ENCODE data around the gene MRNIP.

Gene MRNIP, protein sequence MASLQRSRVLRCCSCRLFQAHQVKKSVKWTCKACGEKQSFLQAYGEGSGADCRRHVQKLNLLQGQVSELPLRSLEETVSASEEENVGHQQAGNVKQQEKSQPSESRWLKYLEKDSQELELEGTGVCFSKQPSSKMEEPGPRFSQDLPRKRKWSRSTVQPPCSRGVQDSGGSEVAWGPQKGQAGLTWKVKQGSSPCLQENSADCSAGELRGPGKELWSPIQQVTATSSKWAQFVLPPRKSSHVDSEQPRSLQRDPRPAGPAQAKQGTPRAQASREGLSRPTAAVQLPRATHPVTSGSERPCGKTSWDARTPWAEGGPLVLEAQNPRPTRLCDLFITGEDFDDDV

DNA sequence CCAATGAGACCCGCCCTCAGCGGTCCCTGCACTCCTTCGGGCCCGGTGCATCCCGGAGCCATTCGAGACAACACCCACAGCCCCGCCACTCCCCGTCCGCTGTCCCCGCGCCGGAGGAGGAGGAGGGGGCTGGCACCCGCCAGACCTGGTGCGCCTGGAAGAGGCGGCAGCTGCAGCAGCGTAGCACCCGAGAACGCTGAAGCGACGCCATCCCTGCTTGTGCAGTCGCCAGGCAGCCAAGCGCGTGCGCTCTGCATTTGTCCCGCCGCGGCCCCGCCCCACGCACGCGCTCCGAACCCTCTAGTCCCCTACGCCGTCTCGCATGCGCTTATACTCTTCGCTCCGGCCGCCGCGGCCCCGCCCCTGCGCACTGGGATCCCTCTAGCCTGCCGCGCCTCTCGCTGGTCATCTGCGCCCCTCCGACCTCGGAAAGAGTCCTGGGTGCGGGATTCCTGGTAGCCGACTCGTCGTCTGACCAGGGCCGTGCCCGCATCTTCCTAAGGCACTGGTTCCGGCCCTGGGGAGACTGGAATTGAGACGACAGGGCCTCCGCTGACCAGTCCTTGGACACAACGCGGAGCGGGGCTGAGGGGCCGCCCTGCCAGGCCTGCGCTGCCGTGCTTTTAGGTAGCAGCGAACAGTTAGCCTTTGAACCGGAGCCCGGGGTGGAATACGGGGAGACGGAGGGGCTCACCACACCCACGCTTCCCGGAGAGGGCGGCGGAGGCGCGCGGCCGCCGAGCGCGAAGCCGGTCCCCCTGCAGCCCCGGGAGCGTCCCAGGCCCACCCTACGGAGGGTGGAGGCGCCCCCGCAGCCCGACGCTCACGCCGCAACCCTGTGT is at the start of gene MRNIP:
Gene MRNIP (minus strand): TSS at position 232 of the 842 bp plus-strand sequence. CDS start 21 bp downstream, at position 211.
- TF ChIP-seq, protein P1, sequence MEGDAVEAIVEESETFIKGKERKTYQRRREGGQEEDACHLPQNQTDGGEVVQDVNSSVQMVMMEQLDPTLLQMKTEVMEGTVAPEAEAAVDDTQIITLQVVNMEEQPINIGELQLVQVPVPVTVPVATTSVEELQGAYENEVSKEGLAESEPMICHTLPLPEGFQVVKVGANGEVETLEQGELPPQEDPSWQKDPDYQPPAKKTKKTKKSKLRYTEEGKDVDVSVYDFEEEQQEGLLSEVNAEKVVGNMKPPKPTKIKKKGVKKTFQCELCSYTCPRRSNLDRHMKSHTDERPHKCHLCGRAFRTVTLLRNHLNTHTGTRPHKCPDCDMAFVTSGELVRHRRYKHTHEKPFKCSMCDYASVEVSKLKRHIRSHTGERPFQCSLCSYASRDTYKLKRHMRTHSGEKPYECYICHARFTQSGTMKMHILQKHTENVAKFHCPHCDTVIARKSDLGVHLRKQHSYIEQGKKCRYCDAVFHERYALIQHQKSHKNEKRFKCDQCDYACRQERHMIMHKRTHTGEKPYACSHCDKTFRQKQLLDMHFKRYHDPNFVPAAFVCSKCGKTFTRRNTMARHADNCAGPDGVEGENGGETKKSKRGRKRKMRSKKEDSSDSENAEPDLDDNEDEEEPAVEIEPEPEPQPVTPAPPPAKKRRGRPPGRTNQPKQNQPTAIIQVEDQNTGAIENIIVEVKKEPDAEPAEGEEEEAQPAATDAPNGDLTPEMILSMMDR (conservative IDR thresholded peaks at IDR 0.05): no peak
- H3K27ac ChIP-seq: peak within 1 kb of the TSS; percentile 98

DNA sequence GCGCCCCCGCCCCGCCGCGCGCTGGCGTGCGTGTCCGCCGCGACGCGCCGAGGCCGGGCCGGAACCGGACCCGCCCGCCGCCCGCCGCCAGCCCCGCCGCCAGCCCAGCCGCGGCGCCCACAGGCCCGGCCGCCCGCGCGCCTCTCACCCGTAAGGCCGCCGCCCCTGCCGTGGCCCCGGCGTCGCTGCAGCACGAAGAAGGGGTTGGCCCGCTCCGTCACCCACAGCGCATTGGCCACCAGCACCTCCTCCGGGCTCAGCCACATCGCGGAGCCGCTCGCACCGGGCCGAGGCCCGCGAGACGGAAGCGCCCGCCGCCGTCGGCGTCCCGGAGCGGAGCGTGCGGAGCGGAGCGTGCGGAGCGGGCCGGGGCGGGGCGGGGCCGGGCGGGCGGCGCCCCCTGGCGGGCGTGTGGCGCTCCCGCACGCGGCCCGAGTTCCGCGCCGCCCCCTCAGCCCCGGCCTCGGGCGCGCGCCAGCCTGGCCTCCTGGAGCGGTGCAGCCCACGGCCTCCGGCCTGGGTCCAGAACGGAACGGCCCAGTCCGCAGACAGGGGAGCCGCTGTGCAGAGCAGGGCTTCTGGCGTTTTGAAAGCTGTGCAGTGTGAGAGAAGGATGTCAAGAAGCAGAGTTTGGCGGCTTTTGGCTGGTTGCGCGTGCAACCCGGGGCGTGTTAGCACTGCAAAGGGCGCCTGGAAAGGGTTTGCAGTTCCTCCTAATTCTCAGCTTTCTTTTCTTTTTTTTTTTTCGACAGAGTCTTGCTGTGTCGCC is 49.1 kb upstream of the MRNIP start, which contains the start of gene TBC1D9B:
Gene TBC1D9B (minus strand): TSS at position 342 of the 769 bp plus-strand sequence. CDS start 76 bp downstream, at position 266.
- peak within 1 kb of the TSS; percentile 95 for H3K27ac ChIP-seq
- TF ChIP-seq, protein P1 (conservative IDR thresholded peaks at IDR 0.05): peak; percentile 100

DNA sequence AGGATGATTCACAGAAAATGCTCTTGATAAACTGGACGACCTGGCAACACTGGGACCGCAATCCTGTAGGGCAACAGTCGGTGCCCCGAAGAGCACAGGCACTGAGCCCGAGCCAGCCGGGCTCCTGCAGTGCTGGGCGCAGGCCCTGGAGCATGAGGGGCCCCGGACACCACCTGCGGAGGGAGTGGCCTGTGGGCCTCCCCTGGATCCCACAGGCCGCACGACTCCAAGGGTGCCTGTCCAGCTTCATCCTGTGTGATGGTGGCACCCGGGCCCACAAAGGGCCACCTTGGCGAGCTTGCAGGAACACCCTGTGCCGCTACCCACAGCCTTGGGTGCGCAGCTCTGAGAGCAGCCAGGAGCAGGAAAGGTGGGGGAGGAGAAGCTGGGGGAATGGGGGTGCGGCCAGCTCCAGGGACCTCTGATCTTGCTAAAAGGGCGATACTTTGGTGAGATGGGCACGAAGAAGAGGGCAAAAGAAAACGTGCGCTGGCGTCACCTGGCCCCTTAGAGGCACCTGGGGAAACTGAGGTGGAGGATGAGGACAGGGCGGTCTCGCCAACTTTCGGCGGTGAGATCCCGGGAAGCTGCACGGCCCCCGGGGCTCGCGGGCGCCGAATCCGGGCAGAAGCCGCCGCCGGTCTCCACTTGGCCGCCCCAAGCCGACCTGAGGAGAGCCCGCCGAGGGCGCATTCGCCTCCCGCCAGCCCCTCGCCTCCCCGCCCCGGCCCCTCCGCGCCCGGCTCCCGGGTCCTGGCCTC is 48.4 kb upstream of the MRNIP start:
- TF ChIP-seq, protein P1 (conservative IDR thresholded peaks at IDR 0.05): no peak
- H3K27ac ChIP-seq: peak overlapping the region; percentile 95

DNA sequence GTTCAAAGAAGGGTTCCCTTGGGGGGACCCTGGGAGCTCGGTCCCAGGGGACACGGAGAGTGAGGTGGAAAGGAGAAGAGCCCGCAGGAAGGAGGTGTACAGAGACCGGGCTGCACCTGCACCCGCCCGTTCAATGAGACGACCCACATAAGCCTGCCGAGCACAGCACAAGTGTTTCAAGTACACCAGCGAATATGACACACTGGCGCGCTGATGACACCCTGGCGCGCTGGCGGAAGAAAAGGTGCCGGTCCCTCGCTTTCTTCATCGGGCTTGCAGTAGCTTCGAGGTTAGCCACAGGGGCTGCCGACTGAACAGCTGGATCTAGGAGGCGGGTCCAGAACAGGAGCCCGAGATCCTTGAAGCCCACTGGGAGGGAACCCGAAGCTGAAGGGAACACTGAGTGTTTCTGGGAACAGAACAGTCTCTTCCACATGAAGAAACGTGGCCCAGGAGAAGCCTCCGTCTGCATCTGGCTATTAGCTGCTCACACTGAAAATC is 47.7 kb upstream of the MRNIP start:
- H3K27ac ChIP-seq: peak overlapping the region; percentile 95
- TF ChIP-seq, protein P1 (conservative IDR thresholded peaks at IDR 0.05): no peak

DNA sequence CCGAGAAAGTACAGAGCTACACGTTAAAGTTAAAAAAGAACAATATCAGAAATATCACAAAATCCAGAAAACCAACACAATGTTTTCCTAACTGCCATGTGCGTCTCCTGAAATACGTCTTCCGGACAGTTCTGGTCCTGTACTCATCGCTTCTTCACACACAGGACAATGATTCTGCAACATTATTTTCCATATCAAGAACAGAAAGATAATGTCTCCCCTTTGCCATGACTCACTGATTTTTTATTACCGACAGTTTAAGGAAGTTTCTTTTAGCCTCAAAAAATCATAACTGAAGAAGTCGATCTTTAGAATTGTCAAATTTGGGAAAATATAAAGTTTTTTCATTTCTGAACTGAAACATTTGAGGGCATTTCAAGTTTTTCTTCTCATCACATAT is 46.5 kb upstream of the MRNIP start:
- TF ChIP-seq, protein P1 (conservative IDR thresholded peaks at IDR 0.05): no peak
- H3K27ac ChIP-seq: no peak overlapping the region; the same call in 1 of the 2 replicates

DNA sequence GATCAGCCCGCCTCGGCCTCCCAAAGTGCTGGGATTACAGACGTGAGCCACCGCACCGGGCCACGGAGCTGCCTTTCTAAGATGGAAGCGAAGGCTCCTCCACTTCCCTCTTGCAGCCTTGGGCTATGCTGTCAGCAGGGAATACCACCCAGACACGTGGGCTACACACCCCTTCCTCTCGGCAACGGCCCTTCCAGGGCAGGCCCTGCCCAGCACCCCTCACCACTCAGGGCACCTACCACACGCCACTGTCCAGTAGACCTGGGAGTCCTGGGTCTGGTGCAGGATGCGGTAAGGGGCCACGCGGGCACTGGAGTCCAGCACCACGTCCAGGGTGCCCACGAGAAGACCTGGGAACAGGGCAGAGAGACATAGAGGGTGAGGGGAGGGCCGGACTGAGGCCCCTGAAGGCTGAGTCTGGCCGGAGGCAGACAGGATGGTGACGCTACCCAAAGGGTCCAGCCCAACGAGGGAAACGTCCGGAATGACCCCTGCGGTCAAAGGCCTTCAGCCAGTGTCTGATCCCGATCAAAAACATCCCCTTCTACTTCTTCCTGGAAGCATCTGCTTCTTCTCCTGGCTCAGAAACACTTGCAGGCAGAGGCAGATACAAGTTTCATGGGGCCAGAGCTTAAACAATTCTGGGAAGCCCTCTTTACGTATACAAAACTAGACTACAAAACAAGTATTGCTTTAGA is 46.0 kb upstream of the MRNIP start:
- peak overlapping the region; percentile 5; the same call in 1 of the 2 replicates for H3K27ac ChIP-seq
- TF ChIP-seq, protein P1 (conservative IDR thresholded peaks at IDR 0.05): no peak
